DOHH2 (cell line): ENCODE results near the gene MYADML2.

Experiments
- H3F3A ChIP-seq: fragments of 200-600 bp; sonication (generic), shearing (Covaris generic); 2 replicates; pipeline ENCODE4 v1.6.0; 2016; ENCODE audit warnings: antibody characterized with exemption, mild to moderate bottlenecking; ENCODE audit not compliant: control insufficient read depth, insufficient read depth
- H3K27ac ChIP-seq: fragments of 200-600 bp; sonication (generic); 2 replicates; pipeline ENCODE4 v1.5.1; 2014; ENCODE audit warnings: low read depth, mild to moderate bottlenecking, low read length, moderate library complexity
- H3K27me3 ChIP-seq: fragments of 200-600 bp; sonication (generic); 2 replicates; pipeline ENCODE4 v1.6.1; 2014; ENCODE audit warnings: mild to moderate bottlenecking, low read length, mixed read lengths; ENCODE audit not compliant: control insufficient read depth
- H3K36me3 ChIP-seq: fragments of 200-600 bp; sonication (generic); 2 replicates; pipeline ENCODE4 v1.6.1; 2014; ENCODE audit warnings: mild to moderate bottlenecking, low read length, moderate library complexity, mixed read lengths; ENCODE audit not compliant: control insufficient read depth
- H3K4me1 ChIP-seq: fragments of 200-600 bp; sonication (generic); 2 replicates; pipeline ENCODE4 v1.6.1; 2014; ENCODE audit warnings: mild to moderate bottlenecking, low read length, mixed read lengths; ENCODE audit not compliant: control insufficient read depth
- H3K4me2 ChIP-seq: fragments of 200-600 bp; sonication (generic); 2 replicates; pipeline ENCODE4 v1.6.0; 2014; ENCODE audit warnings: mild to moderate bottlenecking, low read length, moderate library complexity
- H3K4me3 ChIP-seq: fragments of 200-600 bp; sonication (generic); 2 replicates; pipeline ENCODE4 v1.5.1; 2014; ENCODE audit warnings: mild to moderate bottlenecking, low read length, mixed read lengths
- H3K79me2 ChIP-seq: fragments of 200-600 bp; sonication (generic); 2 replicates; pipeline ENCODE4 v1.6.1; 2014; ENCODE audit warnings: mild to moderate bottlenecking, low read length, mixed read lengths; ENCODE audit not compliant: control insufficient read depth
- H3K9me2 ChIP-seq: fragments of 200-600 bp; sonication (generic); replicated peaks from 2 replicates; pipeline ENCODE4 v1.6.1; 2014; ENCODE audit warnings: mild to moderate bottlenecking, low read length, mixed read lengths; ENCODE audit not compliant: control insufficient read depth
- H3K9me3 ChIP-seq: fragments of 200-600 bp; sonication (generic); 2 replicates; pipeline ENCODE4 v1.6.1; 2014; ENCODE audit warnings: antibody characterized with exemption, low read length, mixed read lengths; ENCODE audit not compliant: control insufficient read depth, insufficient read depth
- H4K20me1 ChIP-seq: fragments of 200-600 bp; sonication (generic); 2 replicates; pipeline ENCODE4 v1.6.0; 2014; ENCODE audit warnings: low read depth, mild to moderate bottlenecking, antibody characterized with exemption, low read length, moderate library complexity; ENCODE audit not compliant: control insufficient read depth, insufficient read depth
- CTCF ChIP-seq: fragments of 200-600 bp; sonication (generic); IDR thresholded peaks from one replicate; pipeline ENCODE4 v1.5.1; 2014; ENCODE audit warnings: antibody characterized with exemption, mild to moderate bottlenecking, low read depth, low read length; ENCODE audit not compliant: poor library complexity, severe bottlenecking
- EZH2phosphoT487 ChIP-seq: fragments of 200-600 bp; sonication (generic); IDR thresholded peaks from 2 replicates; pipeline ENCODE4 v1.6.1; 2017; ENCODE audit warnings: borderline replicate concordance, mild to moderate bottlenecking, antibody characterized with exemption, low read length, moderate library complexity, mixed read lengths

MYADML2 gene

DNA sequence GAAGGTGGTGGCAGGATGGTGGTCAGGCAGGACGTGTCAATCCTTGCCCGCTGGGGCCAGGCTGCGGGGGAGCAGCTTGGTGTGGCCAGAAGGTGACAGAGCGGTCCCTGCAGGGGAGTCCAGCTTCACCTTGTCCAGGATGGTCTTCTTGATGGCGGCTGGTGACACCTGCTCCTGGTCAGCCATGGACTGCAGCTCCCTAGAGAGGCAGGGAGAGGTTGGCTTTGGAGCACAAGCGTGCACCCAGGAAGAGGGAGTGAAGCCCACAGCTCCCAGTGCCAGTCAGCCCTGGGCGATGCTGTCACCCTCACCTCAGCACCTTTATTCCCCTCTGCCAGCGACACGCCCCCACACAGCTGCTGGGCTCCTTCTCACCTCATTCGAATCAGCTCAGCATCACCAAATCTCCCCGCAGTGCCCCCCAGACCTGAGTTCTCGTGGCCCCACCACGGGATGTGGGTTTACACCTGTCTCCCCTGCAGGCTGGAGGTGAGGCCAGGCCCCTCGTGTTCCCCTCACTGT lies 13.8 kb downstream of the MYADML2 start:
- Histone ChIP-seq H3F3A (0 out of 2 replicates have a peak, but pooled peaks cover 3% of the 10 kb centered on the region), H3K79me2 (peaks cover 15% of the 10 kb centered on the region), H4K20me1 (no peaks in the 10 kb centered on the region), H3K36me3 (peaks cover 27% of the 10 kb centered on the region), H3K4me1 (peaks cover 27% of the 10 kb centered on the region), H3K9me2 (no peaks in the 10 kb centered on the region), H3K9me3 (no peaks in the 10 kb centered on the region), H3K4me2 (no peak overlapping the region), H3K27me3 (peaks cover 4% of the 10 kb centered on the region; the same call in 1 of the 2 replicates), H3K27ac (no peak overlapping the region), H3K4me3 (no peak overlapping the region)
- TF ChIP-seq EZH2phosphoT487 (no peak), CTCF (no peak)

DNA sequence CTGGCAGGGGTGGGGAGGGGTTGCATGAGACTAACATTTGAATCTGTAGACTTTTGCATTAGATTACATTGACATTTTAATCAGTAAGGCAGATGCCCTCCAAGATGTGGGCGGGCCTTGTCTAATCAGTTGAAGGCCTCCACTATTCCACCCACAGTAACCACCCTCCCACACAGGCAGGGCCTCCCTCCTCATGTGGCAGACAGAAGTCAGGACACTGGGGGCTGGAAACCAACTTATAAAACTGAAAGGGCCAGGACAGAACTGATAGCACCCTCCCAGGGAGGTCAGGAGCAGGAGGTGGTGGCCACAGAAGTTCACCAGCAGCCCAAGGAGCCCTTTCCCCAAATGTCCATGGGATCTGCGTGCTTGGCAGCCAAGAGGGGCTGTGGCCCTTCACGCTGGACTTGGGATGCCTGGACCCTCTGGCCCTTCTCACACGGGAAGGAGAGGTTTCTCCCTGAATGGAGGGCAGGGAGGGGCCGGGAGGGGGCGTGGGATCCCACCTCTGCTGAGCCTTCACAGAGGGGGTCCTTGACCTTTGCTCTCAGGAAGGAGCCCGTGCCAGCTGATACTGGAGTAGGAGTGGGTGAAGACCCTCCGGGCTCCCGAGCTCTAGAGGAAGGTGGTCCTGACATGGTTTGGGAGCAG lies 14.6 kb downstream of the MYADML2 start:
- peaks cover 15% of the 10 kb centered on the region for H3K79me2 ChIP-seq
- H3K4me3 ChIP-seq: no peak overlapping the region
- peaks cover 24% of the 10 kb centered on the region for H3K4me1 ChIP-seq
- no peak overlapping the region for H3K4me2 ChIP-seq
- H3K9me3 ChIP-seq: no peaks in the 10 kb centered on the region
- 0 out of 2 replicates have a peak, but pooled peaks cover 2% of the 10 kb centered on the region for H3F3A ChIP-seq
- H3K27ac ChIP-seq: no peak overlapping the region
- TF ChIP-seq CTCF: no peak
- TF ChIP-seq EZH2phosphoT487: no peak
- H4K20me1 ChIP-seq: no peaks in the 10 kb centered on the region
- peaks cover 27% of the 10 kb centered on the region for H3K36me3 ChIP-seq
- no peaks in the 10 kb centered on the region for H3K9me2 ChIP-seq
- H3K27me3 ChIP-seq: peaks cover 4% of the 10 kb centered on the region; the same call in 1 of the 2 replicates

DNA sequence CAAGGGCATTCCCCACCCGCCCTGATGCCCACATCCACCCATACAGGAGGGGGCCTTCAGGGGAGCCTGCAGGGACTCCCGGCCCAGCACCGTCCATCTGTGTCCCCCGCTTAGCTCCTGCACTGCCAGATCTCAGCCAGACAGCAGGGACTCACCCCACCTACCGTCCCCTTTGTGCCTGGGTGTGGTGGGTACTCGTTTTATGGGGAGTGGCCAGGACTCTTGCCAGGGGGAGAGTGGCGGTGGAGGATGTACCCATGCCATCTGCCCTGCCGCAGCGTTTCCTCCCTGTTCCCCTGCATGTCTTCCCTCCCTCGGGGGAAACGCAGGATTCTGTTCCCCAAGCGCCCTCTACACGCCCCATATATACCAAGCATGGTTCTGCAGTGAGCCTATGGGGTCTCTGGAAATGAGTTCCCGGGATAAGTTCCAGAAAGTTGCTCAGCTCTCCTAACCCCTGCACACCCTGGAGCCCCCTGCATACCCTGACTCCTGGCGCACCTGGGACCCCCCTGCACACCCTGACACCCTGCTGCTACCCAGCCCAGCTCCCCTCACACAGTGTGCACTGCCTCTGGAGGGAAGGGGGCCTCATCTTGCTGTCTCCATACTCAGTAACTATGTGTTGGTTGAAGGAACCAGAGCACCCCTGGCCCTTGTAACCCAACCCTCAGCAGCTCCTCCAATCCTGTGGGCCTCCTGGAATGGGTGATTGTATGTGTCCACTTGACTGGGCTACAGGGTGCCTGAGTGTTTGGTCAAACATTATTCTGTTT lies 15.3 kb downstream of the MYADML2 start:
- Histone ChIP-seq H3F3A (0 out of 2 replicates have a peak, but pooled peaks cover 2% of the 10 kb centered on the region), H3K9me2 (no peaks in the 10 kb centered on the region), H3K36me3 (peaks cover 26% of the 10 kb centered on the region), H3K27me3 (peaks cover 4% of the 10 kb centered on the region; the same call in 1 of the 2 replicates), H3K4me3 (no peak overlapping the region), H3K79me2 (peaks cover 16% of the 10 kb centered on the region), H3K9me3 (no peaks in the 10 kb centered on the region), H3K4me2 (no peak overlapping the region), H3K4me1 (peaks cover 21% of the 10 kb centered on the region), H4K20me1 (no peaks in the 10 kb centered on the region), H3K27ac (no peak overlapping the region)
- TF ChIP-seq EZH2phosphoT487 (no peak), CTCF (no peak)
